ENCODE data around the gene FBXO2. TPM values are rescaled to one million over a fixed set of nuclear protein-coding genes. Genes with fewer than 3 reads are reported as not detected.

The FBXO2 gene
- total RNA-seq, 3 donors from 2014 or later (not counting 1 experiment from before 2014, with no cell fraction given): 5.9 to 7.9 (median 6.7) TPM

DNA sequence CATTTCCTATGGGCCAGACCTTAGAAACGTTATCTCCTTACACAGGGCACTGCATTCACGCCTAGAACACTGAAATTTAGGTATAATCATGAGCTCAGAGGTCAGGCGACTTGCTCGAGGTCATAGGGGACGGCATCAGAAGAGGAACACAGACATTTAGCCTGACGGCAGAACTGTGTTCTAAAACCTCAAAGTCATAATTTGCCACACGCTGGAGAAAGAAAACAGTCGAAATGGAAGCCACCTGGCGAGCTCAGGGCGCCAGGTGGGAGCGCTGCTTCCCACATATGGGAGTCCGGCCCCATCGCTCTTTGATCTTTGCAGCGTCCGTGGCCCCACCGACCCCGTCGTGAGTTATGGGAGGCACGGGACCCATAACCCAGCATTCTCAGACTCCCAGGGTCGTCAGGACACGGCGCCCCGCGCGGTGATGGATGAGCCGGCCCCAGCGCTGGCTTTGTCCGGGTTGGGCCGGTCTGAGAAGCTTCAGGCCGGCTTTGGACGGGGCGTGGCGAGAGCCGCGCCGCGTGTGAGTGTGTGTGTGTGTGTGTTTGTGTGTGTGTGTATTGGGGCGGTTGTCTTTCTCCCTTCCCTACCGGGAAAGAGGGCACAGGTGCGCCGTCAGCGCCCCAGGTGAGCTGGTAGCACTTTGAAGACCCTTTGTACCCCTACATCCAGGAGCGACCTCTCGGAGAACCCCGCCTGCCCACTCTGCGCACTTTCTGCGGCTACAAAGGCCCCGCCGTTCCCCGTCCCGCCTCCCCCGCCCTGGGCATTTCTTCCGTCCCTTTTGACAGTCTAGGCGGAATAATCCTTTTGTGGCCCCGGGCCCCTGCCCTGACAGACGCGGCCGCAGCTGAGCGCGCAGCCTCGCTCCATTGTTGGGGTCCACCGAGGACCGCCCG, 36.4 kb upstream of the FBXO2 start:
- Mint-ChIP-seq H3K27ac (peak overlapping the region; percentile 35 to 37), H3K4me1 (peaks cover 38 to 41% of the 10 kb centered on the region in 2 donors), H3K9me3 (no peaks in the 10 kb centered on the region), H3K4me3 (peak overlapping the region; percentile 87), H3K27me3 (ENCODE audit: low read depth in 2 of 2) (peaks cover 0 to 22% of the 10 kb centered on the region in 2 donors), H3K36me3 (no peaks in the 10 kb centered on the region)
- ATAC-seq: no peak
- intact Hi-C loops (cut with micrococcal nuclease): no loop called here
- H3K27ac ChIP-seq (ENCODE audit: low read length): no peak overlapping the region
- no peaks in the 10 kb centered on the region for H3K36me3 ChIP-seq (ENCODE audit: control insufficient read depth, insufficient read depth, low read length)
- TF ChIP-seq, protein P1, sequence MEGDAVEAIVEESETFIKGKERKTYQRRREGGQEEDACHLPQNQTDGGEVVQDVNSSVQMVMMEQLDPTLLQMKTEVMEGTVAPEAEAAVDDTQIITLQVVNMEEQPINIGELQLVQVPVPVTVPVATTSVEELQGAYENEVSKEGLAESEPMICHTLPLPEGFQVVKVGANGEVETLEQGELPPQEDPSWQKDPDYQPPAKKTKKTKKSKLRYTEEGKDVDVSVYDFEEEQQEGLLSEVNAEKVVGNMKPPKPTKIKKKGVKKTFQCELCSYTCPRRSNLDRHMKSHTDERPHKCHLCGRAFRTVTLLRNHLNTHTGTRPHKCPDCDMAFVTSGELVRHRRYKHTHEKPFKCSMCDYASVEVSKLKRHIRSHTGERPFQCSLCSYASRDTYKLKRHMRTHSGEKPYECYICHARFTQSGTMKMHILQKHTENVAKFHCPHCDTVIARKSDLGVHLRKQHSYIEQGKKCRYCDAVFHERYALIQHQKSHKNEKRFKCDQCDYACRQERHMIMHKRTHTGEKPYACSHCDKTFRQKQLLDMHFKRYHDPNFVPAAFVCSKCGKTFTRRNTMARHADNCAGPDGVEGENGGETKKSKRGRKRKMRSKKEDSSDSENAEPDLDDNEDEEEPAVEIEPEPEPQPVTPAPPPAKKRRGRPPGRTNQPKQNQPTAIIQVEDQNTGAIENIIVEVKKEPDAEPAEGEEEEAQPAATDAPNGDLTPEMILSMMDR (IDR thresholded peaks at IDR 0.05): no peak
- peaks cover 41% of the 10 kb centered on the region for H3K4me1 ChIP-seq (ENCODE audit: control insufficient read depth, insufficient read depth, low read length)
- H3K4me3 ChIP-seq (ENCODE audit: low read length): peak overlapping the region; percentile 16
- no peaks in the 10 kb centered on the region for H3K9me3 ChIP-seq (ENCODE audit: control insufficient read depth, insufficient read depth, low read length)
- WGBS (ENCODE audit: insufficient coverage): 4% methylated on average over 64 of the region's 64 CpGs
- DNase-seq: no peak
- peaks cover 16% of the 10 kb centered on the region for H3K27me3 ChIP-seq (ENCODE audit: control insufficient read depth, insufficient read depth, low read length)

DNA sequence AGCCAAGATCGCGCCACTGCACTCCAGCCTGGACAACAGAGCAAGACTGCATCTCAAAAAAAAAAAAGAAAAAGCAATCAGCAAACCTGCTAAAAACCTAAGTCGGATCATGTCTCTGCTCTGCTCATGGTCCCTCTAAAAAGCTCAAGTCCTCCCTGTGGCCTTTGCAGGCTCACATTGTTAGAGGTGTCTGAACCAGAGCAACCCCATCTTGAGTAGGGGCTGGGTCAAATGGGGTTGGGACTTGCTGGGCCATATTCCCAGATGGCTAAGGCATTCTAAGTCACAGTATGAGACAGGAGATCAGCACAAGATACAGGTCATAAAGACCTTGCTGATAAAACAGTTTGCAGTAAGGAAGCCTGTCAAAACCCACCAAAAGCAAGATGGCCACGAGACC, 34.3 kb upstream of the FBXO2 start:
- Mint-ChIP-seq H3K4me3 (no peak overlapping the region), H3K27me3 (ENCODE audit: low read depth in 2 of 2) (peaks cover 0 to 22% of the 10 kb centered on the region in 2 donors), H3K9me3 (no peaks in the 10 kb centered on the region), H3K4me1 (peaks cover 30 to 33% of the 10 kb centered on the region in 2 donors), H3K36me3 (no peaks in the 10 kb centered on the region), H3K27ac (no peak overlapping the region)
- intact Hi-C loops (cut with micrococcal nuclease): loop anchor here (2.0 kb wide), 1 partner anchor 14 kb away; no protein-coding TSS in a partner anchor
- Histone ChIP-seq H3K9me3 (ENCODE audit: control insufficient read depth, insufficient read depth, low read length) (no peaks in the 10 kb centered on the region), H3K36me3 (ENCODE audit: control insufficient read depth, insufficient read depth, low read length) (no peaks in the 10 kb centered on the region), H3K27ac (ENCODE audit: low read length) (no peak overlapping the region), H3K27me3 (ENCODE audit: control insufficient read depth, insufficient read depth, low read length) (peaks cover 13% of the 10 kb centered on the region), H3K4me1 (ENCODE audit: control insufficient read depth, insufficient read depth, low read length) (peaks cover 27% of the 10 kb centered on the region), H3K4me3 (ENCODE audit: low read length) (no peak overlapping the region)
- ATAC-seq (no peak), DNase-seq (no peak)
- TF ChIP-seq, protein P1 (IDR thresholded peaks at IDR 0.05): no peak
- WGBS (ENCODE audit: insufficient coverage): 91% methylated on average over 4 of the region's 4 CpGs

GRCh38 chr1:11685210-11685752, 31.1 kb upstream of the FBXO2 start:
- Histone ChIP-seq H3K27me3 (ENCODE audit: control insufficient read depth, insufficient read depth, low read length) (no peaks in the 10 kb centered on the region), H3K9me3 (ENCODE audit: control insufficient read depth, insufficient read depth, low read length) (no peaks in the 10 kb centered on the region), H3K4me3 (ENCODE audit: low read length) (no peak overlapping the region), H3K4me1 (ENCODE audit: control insufficient read depth, insufficient read depth, low read length) (peaks cover 14% of the 10 kb centered on the region), H3K36me3 (ENCODE audit: control insufficient read depth, insufficient read depth, low read length) (no peaks in the 10 kb centered on the region), H3K27ac (ENCODE audit: low read length) (no peak overlapping the region)
- 89% methylated on average over 6 of the region's 7 CpGs for WGBS (ENCODE audit: insufficient coverage)
- peaks cover 12 to 18% of the 10 kb centered on the region in 2 donors for H3K4me1 Mint-ChIP-seq
- no peak for ATAC-seq
- intact Hi-C loops (cut with micrococcal nuclease): no loop called here
- TF ChIP-seq, protein P1 (IDR thresholded peaks at IDR 0.05): no peak
- no peaks in the 10 kb centered on the region for H3K9me3 Mint-ChIP-seq
- no peak overlapping the region for H3K27ac Mint-ChIP-seq
- H3K27me3 Mint-ChIP-seq (ENCODE audit: low read depth in 2 of 2): peaks cover 0 to 7% of the 10 kb centered on the region in 2 donors
- H3K36me3 Mint-ChIP-seq: no peaks in the 10 kb centered on the region
- DNase-seq: no peak
- H3K4me3 Mint-ChIP-seq: no peak overlapping the region

All from natural killer cell (primary cell).